ENCODE data around the gene GALNTL6.

The GALNTL6 gene

DNA sequence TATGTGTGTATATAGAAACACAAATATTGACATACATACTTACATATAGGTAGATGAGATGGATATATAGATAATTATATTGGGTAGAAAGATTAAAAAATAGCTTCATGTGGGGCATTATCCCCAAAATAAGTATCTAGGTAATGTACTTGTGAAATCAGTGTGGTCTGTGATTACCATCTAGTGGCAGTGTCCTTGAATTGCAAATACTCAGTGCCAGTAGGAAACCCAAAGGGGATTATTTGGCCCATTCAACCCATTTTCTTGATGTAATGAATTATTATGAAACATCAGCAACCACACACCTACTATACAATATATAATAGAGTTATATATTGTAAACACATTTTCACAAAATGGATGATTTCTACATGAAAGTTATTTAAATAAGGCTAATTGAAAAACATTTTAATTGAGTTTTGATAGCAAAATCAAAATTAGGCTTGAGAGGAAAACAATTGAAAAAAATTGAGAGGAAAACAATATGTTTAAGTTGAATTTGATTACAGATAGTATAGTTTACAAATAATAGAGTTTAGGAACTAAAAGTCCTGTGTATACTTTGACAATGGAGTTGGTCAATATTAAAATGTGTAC, 389.4 kb downstream of the GALNTL6 start:
- no peak for DNase-seq (ENCODE audit: low read depth in 2 of 3, low spot score in 2 of 3)

DNA sequence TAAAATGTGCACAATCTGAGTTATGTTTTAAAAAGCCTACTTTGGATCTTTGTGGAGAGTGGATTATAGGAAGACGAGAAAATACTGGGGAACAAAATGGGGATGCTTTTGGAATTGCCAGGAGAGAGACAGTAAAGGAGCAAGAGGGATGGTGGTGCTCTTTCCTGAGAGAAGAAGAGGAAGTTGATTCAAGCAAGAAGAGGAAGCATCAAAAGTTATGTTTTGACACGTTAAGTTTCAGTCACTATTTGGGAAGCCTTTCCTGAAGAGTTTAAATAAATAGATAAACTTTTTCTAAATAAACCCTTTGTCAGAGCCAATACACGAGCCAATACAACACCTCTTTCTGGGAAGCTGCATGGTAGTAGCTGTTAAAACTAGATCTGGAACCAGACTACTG, 394.1 kb downstream of the GALNTL6 start:
- no peak for DNase-seq (ENCODE audit: low read depth in 2 of 3, low spot score in 2 of 3)

DNA sequence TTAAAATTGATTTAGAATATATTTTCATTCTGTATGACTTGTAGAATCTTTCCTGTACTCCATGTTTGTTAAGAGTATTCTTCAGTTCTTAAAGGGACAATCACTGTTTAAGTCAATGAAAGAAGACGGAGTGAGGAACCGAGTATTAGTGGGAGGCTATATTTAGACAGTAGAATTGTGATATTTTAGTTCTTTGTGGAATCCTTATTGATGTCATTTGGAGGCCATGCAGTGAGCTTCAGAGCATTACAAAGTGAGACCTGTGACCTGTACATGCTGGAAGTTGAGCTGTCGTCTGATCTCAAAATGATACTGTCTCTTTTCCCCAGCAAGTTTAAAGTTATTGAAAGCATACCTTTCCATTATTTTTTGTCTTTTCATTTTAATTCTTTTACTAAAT, 394.7 kb downstream of the GALNTL6 start:
- DNase-seq (ENCODE audit: low read depth in 2 of 3, low spot score in 2 of 3) = no peak

DNA sequence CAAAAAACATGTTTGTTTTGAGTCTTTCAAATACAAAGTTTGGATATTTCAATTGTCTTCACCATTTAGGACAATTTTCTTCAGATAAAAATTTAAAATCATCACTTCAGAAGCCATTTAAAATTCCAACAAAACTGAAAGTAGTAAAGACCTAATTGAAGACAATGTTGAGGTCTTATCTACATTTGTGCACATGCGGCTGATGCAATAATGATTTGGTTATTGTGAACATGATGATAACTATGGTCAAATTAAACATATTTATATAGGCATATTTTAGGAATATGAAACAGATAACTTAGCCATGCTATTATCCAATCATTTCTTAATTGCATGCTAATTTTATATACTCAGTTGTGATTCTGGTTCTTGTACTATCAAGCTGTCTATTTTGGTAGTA, 407.5 kb downstream of the GALNTL6 start:
- no peak for DNase-seq (ENCODE audit: low read depth in 2 of 3, low spot score in 2 of 3)

DNA sequence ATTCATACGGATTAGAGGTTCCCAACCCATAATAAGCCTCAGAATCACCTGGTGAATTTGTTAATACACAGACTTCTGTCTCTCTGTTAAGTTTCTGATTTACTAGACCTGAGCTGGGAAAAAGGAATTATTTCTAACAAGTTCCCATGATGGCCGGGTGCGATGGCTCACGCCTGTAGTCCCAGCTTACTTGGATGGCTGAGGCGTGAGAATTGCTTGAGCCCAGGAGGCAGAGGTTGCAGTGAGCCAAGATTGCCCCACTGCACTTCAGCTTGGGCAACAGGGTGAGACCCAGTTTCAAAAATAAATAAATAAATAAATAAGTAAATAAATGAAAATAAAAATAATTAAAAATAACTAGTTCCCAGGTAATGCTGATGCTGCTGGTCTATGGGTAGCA, 412.3 kb downstream of the GALNTL6 start:
- DNase-seq (ENCODE audit: low read depth in 2 of 3, low spot score in 2 of 3) = no peak

DNA sequence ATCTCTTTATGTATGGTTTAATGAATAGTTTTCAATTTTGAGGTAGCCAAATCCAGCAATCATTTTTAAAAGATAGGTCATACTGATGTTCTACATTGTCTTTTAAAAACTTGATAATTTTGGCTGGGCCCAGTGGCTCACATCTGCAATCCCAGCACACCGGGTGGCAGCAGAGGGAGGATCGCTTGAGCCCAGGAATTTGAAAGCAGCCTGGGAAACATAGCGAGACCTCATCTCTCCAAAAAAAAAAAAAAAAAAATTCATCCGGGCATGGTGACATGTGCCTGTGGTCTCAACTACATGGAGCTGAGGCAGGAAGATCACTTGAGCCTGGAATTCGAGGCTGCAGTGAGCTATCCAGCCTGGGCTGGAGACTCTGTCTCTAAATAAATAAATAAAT, 419.8 kb downstream of the GALNTL6 start:
- DNase-seq (ENCODE audit: low read depth in 2 of 3, low spot score in 2 of 3) = no peak

DNA sequence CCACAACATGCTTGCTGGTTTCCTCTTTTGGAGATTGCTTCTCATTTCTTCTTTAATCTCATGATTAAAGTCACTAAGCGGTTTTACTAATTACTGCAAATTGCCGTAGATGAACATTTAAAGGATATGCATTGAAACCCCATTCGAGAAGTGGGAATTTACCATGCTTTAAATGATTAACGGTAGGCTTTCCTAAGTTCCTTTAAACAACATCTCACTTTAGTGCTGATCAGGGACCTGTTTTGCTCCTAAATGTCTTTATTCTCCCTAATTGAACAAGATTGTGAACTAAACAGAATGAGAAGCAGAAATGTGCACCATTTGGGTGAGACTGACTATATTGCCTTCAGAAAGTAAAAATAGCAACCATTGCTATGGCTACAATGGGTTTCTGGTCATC, 430.3 kb downstream of the GALNTL6 start:
- DNase-seq (ENCODE audit: low read depth in 2 of 3, low spot score in 2 of 3) = no peak

DNA sequence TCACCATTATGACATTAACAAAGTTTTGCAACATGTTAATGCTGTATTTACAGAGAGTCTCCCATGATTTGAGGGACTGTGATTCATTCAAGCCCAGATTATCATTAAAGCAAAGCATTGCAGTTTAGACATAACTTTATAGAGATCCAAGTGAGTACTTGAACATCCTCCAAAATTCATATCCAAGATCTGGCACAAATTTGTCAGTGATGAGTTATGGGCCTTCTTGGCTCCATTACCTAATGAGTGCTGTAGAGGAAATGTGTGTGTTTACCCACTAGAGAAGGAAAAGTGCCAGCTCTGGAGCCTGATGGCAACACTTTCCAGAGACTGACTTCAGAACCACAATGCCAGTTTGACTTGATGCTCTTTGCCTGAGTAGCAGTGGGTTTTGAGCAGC, 432.3 kb downstream of the GALNTL6 start:
- no peak for DNase-seq (ENCODE audit: low read depth in 2 of 3, low spot score in 2 of 3)

DNA sequence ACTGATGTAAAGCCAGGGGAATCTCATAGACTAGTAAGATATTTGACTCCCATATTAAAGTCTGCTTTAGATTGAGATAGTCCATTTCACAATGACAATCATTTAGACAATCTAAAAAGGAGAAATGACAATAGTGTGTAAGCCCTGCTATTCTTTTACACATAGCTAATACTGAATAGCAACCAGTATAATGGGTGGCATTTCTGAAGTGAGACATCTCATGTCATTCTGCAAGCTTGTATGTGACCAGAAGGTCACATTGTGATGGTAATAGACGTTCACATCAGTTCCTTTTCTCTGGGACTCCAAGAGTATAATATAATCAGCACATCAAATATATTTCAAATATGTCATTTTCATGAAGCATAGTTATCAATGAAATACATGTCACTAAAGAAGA, 440.2 kb downstream of the GALNTL6 start:
- DNase-seq (ENCODE audit: low read depth in 2 of 3, low spot score in 2 of 3) = no peak

DNA sequence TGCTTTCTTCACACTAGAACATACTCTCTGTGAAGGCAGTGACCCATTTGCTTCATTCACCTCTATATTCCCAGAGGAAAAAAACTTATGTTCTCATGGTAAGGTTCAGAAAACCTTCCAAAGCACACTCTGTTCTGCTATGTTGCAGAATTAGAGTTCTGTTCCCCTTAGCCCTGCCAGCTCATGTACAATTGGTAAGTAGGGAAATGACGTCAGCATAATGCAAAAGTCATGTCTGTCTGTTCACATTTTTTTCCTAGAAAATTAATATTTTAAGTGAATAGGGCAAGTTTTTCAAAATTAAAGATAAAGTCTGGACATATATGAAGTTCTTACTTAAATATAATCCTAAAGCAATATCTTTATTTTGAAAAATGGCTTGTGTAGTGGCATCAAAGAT, 443.6 kb downstream of the GALNTL6 start:
- no peak for DNase-seq (ENCODE audit: low read depth in 2 of 3, low spot score in 2 of 3)

DNA sequence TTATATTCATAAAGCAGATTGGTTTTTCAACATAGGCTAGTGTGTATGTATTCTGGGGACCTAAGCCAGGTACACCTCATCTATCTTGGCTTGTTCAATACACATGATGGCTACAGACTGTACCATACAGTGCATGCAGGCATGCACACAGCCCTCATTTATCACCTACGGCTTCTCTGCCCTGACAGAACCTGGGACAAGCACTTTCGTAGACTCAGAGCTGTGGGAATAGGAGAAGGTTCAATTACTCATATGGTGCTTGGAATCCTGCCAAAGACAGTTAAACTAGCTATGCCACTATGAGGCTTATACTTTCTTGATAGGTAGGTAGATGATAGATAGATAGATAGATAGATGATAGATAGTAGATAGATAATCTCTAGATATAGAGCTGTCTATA, 457.2 kb downstream of the GALNTL6 start:
- DNase-seq (ENCODE audit: low read depth in 2 of 3, low spot score in 2 of 3) = no peak

DNA sequence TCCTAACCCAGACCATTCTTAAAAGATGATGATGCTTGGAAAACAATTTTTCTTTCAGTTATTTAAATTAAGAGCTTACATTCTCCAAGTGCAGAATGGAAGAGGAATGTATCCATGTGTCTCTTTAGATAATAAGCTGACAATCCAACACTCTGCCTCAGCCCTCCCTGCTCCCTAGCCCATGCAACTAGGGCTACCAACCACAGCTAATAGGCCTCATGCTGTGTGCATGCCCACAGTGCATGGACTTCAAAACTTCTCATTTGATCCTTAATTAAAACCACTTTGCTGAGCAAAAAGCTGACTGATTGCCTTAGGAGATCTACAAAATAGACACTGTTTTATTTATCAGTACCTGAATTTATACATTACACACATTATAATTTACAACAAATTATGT, 473.9 kb downstream of the GALNTL6 start:
- no peak for DNase-seq (ENCODE audit: low read depth in 2 of 3, low spot score in 2 of 3)

DNA sequence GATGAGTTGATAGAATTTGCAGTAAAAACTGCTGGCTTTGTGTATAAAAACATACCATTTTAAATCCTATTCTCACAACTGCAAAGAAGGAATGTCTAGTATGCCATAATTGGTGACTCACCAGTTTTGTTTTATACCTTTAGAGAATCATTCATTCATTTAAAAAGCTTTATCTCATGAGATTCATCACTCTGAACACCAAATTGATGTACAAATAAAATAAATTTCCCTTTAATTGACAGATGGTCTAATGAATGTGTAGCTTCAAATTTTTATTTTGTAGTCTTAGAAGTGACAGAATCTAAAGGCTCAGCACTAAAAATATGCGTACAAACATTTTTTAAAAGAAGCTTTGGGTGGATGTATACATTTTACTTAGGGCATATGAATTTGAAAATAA, 492.5 kb downstream of the GALNTL6 start:
- no peak for DNase-seq (ENCODE audit: low read depth in 2 of 3, low spot score in 2 of 3)

DNA sequence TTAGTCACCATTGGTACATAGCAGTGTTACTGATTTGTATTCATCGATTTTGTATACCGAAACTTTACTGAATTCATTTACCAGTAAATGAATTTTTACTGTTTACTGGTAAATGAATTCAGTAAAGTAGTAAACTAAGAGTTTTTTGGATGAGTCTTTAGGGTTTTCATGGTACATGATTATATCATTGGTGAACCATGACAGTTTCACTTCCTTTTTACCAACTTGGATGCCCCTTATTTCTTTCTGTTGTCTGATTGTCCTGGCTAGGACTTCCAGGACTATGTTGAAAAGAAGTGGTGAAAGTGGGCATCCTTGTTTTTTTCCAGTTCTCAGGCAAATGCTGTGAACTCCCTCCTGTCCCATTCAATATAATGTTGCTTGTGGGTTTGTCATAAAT, 494.9 kb downstream of the GALNTL6 start:
- DNase-seq (ENCODE audit: low read depth in 2 of 3, low spot score in 2 of 3) = no peak

DNA sequence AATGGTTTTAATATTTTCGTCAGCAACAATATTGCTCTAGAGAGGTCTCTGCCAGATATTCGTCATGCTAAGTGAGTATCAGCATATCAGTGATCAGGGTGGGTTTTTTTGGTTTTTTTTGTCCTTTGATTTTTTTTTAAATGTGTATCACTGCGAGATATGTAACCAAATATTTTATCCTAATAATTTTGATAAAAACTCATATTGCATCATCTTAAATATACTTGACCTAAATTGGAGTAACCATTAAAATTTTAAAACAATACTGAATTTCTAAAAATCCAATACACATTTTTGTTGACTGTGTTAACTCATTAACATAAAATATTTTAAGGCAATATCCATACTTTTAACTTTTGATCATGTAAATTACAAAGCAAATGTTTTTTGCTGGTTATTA, 498.5 kb downstream of the GALNTL6 start:
- DNase-seq (ENCODE audit: low read depth in 2 of 3, low spot score in 2 of 3) = no peak

DNA sequence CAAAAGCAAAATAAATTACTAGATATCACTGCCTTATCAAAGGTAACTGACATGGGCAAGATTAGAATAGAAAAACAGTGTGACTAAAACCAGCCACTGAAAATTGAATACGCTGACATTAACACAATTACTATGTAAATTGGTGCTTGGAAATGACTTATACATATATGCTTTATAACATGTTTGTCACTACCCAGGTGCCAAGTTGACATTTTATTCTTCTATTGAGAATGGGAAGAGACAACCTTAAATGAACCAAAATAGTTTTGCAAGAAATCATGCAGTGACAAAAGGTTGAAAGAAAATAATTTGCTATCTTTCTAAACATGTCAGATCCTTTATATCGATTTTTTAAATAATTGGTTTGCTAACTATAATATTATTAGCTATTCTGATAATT, 510.1 kb downstream of the GALNTL6 start:
- DNase-seq (ENCODE audit: low read depth in 2 of 3, low spot score in 2 of 3) = no peak

DNA sequence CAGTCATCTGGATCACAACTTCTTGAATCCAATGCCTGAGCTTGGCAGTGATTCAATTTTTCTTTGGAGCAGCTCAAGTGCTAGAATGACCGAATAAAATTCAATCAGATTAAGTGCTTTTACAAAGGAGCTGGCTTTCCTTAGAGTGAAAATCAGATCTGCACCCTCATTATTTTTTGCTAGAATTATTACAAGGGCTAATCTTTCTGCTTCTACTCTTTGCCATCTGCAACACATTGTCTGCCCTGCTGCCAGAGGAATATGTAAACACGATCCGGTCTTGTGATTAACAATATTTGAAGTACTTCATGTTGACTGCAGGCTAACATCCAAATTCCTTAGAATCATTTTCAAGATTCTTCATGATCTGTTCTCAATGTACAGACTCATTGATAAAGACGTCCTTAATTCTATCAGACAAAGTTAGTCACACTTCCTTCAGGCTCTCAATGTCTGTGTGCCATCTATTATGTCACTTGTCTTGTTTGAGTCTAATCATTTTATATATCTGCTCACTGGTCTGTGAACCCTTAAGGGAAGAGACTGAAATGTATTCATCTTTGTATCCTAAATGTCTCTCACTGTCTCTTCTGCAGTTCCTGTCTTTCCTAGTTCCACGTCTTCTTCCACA, 531.2 kb downstream of the GALNTL6 start:
- no peak for DNase-seq (ENCODE audit: low read depth in 2 of 3, low spot score in 2 of 3)

DNA sequence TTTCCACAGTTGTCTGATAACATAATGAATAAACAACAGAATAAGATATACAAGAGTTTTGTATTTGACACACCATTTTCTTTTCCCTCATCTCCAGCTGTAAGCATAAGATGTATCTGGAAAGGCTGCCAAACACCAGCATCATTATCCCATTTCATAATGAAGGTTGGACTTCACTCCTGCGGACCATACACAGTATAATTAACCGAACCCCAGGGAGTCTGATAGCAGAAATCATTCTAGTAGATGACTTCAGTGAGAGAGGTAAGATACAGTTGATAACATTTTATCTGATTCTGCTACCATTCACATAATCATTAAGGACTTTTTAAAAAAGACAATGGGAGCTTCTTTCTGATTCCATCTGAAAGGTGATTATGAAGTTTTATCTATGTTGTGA, 535.2 kb downstream of the GALNTL6 start:
- no peak for DNase-seq (ENCODE audit: low read depth in 2 of 3, low spot score in 2 of 3)

DNA sequence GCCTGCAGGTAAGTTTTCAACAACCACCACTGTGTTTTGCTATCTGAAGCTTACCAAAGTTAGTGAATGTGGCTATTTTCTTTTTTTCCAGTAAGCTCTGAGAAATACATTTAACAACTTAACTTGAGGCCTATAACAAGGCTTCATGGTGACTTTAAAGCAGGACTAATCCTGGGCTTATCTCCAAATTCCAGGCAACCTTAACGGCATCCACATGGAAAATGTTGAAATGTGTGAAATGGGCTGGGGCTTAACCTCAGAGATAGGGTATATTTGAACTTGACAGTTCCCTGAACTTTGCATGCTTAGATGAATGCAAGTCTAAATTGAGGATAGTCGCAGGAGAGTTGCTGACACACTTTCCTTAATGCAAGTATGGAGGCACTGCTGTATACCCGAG, 539.2 kb downstream of the GALNTL6 start:
- no peak for DNase-seq (ENCODE audit: low read depth in 2 of 3, low spot score in 2 of 3)

DNA sequence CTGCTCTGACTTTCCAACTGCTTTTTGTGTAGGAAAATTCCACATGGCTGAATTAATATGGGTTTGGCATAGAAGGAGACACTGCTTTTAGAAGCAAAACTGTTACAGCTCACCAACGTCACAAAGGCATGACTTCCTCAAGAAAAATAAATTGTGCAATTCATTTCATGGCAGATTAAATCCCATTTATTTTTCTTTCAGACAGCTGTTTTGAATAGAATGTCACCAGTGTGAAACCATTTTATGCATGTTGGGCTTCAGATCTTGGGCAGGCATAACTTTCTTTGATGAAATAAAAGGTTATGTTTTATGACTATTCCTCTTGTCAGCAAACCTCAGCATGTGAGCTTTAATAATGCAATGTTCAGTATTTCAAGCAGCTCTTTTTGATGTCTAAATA, 542.8 kb downstream of the GALNTL6 start:
- no peak for DNase-seq (ENCODE audit: low read depth in 2 of 3, low spot score in 2 of 3)

DNA sequence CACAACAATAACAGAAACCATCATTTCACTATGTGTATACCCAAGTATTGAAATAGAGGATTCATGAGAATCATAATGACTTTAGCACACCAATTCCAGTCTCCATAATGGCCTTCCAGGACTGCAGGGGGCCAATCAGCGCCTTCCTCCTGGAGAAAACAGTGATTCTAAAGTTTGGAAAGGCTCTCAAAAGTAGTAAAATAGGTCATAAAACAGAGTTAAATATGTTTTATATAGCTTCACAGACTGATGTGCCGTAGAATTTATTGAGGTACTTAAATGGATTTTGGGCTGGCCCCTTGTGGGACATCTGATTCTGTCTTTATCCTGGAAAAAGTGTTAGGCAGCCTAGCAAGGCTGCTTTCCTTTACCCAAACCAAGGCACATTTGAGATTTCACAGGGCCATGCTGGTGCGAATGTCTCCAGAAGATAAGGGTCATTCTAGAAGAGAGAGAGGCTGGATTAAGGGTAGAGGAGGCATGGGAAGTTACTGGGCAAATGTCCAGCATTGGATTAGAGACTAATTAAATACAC, 543.9 kb downstream of the GALNTL6 start:
- DNase-seq (ENCODE audit: low read depth in 2 of 3, low spot score in 2 of 3) = no peak

DNA sequence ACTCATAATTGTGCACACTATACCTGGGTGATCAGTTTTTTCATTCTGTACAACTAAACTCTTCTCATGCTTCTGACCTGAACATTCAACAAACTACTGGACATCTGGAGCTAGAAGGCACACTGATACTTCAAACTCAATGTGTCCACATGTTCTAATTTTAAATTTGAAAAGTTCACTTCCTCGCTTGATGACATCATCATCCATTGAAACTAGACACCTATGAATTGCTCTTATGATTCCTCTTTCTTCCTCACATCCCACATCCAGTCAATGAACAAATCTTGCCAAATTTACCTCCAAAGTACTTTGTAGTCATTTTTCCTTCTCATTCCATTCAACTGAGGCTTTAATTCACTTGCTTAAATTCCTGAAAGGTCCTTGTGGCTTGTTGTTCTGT, 549.4 kb downstream of the GALNTL6 start:
- no peak for DNase-seq (ENCODE audit: low read depth in 2 of 3, low spot score in 2 of 3)

DNA sequence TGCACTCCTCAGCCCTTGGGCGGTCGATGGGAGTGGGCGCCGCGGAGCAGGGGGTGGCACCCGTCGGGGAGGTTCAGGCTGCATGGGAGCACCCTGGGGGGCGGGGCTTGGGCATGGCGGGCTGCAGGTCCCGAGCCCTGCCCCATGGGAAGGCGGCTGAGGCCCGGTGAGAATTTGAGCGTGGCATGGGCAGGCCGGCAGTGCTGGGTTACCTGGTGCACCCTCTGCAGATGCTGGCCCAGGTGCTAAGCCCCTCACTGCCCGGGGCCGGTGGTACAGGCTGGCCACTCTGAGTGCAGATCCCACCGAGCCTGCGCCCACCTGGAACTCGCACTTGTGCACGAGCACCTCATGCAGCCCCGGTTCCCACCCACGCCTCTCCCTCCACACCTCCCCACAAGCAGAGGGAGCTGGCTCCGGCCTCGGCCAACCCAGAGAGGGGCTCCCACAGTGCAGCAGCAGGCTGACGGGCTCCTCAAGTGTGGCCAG, 556.3 kb downstream of the GALNTL6 start:
- no peak for DNase-seq (ENCODE audit: low read depth in 2 of 3, low spot score in 2 of 3)
